Cardiac fibroblast (primary cell): ENCODE data around the gene HPF1.
"Not testable (repeated sequence)": the region's sequence is repeated elsewhere in the genome, so short reads cannot be mapped to it uniquely, and the experiment has no call there.

Experiments
- DNase-seq, 2 donors: peaks; one replicate each; pipeline versions ENCODE4 v3.0.0 to v3.0.0-alpha.2; 2010; ENCODE audit warnings: low read depth in 2 of 2
- H3K4me3 ChIP-seq, 2 donors: replicated peaks in 1 of 2; 1 replicate in 1 of 2; 2 replicates in 1 of 2; pipeline ENCODE4 v1.5.1; 2011; ENCODE audit warnings: low read depth in 2 of 2, low read length in 2 of 2, mild to moderate bottlenecking in 2 of 2, moderate library complexity in 1 of 2
- CTCF ChIP-seq: IDR thresholded peaks from one replicate; pipeline ENCODE4 v1.5.1; 2011; ENCODE audit warnings: low read depth, mild to moderate bottlenecking, low read length, inconsistent platforms

Gene HPF1

GRCh38 chr4:169757575-169758184, at the start of gene HPF1:
Gene HPF1, minus strand, starts transcription at chr4:169757944. Its CDS starts 67 bp downstream, at chr4:169757877.
- peak; percentile 88 to 90 for DNase-seq
- no peak for TF ChIP-seq CTCF
- H3K4me3 ChIP-seq, result peak within 1 kb of the TSS; percentile 89 to 96

GRCh38 chr4:169806770-169807169, 49.0 kb upstream of the HPF1 start:
- not testable (repeated sequence) for H3K4me3 ChIP-seq, DNase-seq

- no peak for TF ChIP-seq CTCF
- DNase-seq, result no peak
- H3K4me3 ChIP-seq, result no peak overlapping the region
Measured at GRCh38 chr4:169803413-169803812, 45.7 kb upstream of the HPF1 start.

GRCh38 chr4:169802873-169803272, 45.1 kb upstream of the HPF1 start:
- no peak for TF ChIP-seq CTCF
- DNase-seq, result no peak
- H3K4me3 ChIP-seq, result no peak overlapping the region

GRCh38 chr4:169800541-169800940, 42.8 kb upstream of the HPF1 start:
- TF ChIP-seq CTCF, result no peak
- DNase-seq, result no peak
- no peak overlapping the region for H3K4me3 ChIP-seq

GRCh38 chr4:169799260-169799659, 41.5 kb upstream of the HPF1 start:
- H3K4me3 ChIP-seq, result no peak overlapping the region
- no peak for DNase-seq
- TF ChIP-seq CTCF, result no peak

- TF ChIP-seq CTCF, result no peak
Measured at GRCh38 chr4:169795585-169795984, 37.8 kb upstream of the HPF1 start.

More at GRCh38 chr4:169795585-169795984, 37.8 kb upstream of the HPF1 start:
- peak in 1 of 2 donors; percentile 66 for DNase-seq
- no peak overlapping the region for H3K4me3 ChIP-seq
